GM21515 (cell line): ENCODE results near the gene NHSL1.

Source experiments
- ATAC-seq: cut with Tn5 transposase; IDR thresholded peaks from one replicate; pipeline ENCODE4 v1.9.1; 2021; ENCODE audit not compliant: unreplicated experiment

The NHSL1 gene

GRCh38 chr6:138498629-138499302, 528 bp downstream of the NHSL1 start:
- ATAC-seq: no peak

GRCh38 chr6:138497286-138497685, 2.0 kb downstream of the NHSL1 start:
- no peak for ATAC-seq

DNA sequence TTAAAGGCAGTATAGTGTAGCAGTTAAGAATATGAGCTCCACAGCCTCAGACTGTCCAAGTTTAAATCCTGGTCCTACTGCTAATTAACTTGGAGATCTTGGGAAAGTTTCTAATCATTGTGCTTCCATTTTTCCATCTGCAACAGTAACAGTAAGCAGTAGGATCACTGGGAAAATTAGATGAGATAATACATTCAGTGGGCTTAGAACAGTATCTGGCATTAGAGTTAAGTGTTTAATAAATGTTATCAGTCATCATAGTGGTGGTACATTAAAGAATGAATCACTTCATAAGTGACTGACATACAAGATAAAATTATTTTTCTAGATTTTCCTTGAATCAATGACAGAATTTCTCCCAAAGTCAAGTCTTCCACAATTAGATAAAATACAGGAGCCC, 5.0 kb downstream of the NHSL1 start:
- ATAC-seq: no peak

GRCh38 chr6:138493413-138493812, 5.9 kb downstream of the NHSL1 start:
- ATAC-seq: no peak

DNA sequence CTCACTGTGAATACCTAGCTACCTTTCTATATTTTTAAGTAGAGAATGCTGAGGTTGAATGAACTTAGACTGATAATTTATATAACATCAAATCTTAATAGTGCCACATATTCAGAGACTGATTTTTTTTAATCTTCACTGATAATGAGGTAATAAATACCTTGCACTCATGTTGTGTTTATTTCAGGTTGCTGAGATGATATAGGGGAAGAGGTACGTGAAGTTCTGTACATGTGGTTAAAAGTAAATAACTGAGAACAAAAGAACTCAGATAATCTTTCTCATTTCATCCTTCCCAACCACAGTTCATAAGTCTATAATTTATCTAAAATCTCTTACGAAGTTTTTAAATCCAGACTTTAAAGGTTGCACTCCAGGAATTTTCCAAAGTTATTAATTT, 6.4 kb downstream of the NHSL1 start:
- ATAC-seq: no peak

- no peak for ATAC-seq
Measured at GRCh38 chr6:138492113-138492512, 7.2 kb downstream of the NHSL1 start.

DNA sequence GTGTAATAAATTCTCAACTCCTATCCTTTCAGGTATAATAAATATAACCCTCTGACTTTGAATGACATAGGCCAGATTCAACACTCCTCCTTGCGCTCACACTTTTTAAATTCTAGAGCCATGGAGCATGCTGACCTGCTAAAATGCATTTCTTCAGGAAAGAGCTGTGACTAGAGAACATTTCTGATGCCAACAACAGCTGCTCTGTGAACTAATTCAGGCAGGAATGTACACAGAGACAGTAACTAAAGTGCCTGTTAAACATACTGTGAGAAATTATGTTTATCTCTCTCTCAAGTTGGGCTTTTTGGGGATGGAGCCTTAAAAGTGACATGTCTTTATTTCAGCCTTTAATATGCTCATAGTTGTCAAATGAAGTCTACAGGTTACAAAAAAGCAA, 8.3 kb downstream of the NHSL1 start:
- ATAC-seq: no peak

DNA sequence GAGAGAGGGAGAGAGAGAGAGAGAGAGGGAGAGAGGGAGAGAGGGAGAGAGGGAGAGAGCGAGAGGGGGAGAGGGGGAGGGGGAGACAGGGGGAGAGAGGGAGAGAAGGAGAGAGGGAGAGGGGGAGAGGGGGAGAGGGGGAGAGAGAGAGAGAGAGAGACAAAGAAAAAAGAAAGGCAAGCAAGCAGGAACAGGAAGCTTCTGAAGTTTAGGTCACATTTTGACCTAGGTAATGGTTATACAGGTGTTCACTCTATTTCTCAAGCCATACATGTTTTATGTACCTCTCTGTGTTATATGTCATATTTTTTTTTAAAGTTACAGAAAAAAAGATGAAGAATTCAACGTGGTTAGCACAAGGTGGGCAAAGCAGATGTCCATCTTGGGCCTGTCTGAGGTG, 9.4 kb downstream of the NHSL1 start:
- ATAC-seq: no peak

- ATAC-seq: no peak
Measured at GRCh38 chr6:138487102-138487604, 12.1 kb downstream of the NHSL1 start.

- ATAC-seq: no peak
Measured at GRCh38 chr6:138486249-138487101, 12.8 kb downstream of the NHSL1 start.

DNA sequence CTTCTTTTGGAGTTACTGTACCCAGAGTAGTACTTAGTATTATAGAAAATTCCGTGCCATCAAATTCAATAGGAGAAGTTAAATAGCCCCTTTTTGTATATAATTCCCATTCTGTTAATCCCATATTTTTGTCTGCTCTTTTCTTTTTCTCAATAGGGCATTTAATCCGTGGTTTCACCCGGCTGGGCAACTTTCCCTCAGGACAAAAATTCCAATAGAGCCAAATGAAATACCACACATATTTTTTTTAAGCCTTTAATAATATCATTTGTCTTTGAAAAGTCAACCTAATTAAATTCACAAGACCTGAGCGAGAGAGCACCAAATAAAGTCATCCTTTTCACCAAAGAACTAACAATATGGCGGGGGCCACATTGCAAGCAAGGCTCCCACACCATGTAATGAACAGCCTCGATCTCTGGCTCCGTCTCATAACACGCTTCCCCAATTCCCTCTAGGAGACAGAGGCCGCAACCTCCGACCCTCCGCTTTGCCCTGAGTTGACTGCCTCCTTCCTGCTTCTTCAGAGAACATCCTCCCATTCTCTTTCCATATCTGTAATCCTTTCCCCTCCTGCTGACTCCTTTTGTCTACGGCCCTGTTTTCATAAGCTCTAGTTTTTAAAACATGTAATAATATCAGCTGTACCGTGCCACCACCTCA, 13.6 kb downstream of the NHSL1 start:
- no peak for ATAC-seq

DNA sequence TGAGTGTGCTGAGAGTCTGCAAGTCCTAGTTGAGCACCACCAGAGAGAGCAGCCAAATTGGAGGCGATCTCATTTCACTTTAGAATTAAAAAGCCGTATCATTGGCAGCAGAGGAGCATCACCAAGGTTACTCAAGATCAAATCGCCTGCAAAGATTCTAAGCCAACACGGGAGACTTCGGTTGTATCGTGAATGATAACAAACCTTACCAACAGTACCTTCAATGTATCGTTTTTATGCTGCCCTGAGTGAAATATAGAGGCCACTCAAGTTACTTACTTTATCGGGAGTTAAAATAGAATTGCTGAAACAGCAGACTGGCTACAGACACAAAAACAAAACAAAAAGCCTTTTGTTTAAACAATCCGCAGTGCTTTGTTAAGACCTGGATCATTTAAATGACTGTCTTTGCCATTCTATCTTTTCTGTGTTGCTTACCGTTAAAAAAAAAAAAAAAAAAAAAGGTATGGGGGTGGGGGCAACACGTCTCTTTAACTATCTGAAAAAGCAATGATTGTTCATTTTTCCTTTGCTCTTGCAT, 14.2 kb downstream of the NHSL1 start:
- no peak for ATAC-seq

- ATAC-seq: no peak
Measured at GRCh38 chr6:138484018-138484731, 15.1 kb downstream of the NHSL1 start.

DNA sequence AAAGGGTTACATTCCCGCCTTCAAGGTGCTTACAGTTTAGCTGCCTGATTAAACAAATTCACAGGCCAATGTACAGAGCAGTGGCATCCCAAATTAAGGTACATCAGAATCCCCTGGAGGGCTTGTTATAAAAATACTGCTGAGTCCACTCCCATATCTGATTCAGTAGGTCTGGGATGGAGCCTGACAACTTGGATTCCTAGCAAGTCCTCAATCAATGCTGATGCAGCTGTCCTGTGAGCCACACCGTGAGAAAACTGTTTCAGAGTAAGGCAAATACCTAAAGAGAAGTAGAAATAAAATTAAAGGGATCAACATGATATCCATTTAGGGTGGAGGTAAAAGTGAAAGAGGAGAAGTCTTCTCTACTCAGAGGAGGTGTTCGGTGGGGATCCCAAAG, 16.5 kb downstream of the NHSL1 start:
- ATAC-seq: no peak

DNA sequence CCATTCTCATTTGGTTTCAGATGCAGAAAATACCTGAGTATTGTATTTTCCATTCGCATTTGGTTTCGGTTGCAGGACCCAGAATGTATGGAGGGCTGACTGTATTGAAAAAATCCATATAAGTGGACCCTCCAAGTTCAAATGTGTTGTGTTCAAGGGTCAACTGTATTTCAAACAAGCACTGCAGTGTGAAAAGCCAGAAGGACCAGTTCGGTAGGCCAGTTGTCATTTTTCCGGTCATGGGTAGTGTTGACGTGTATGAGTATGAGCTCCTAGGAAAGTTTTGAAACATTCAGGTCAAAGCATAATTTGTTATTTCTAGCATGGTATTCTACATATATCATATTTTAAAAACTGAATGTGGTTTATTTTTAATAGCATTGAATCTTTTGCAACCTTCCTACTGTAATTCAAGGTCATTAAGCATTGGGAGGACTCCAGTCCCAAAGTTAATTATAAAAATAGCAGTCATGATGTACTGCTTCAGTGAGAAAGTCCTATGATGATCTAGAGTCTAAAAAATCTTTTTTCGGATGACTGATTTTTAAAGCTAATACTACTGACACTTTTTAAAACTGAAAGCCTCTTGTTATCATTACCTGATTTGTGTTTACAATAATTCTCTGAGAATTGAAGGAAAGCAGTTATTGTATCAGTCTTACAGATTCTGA, 18.9 kb downstream of the NHSL1 start:
- ATAC-seq: no peak

GRCh38 chr6:138477913-138478539, 21.3 kb downstream of the NHSL1 start:
- no peak for ATAC-seq

DNA sequence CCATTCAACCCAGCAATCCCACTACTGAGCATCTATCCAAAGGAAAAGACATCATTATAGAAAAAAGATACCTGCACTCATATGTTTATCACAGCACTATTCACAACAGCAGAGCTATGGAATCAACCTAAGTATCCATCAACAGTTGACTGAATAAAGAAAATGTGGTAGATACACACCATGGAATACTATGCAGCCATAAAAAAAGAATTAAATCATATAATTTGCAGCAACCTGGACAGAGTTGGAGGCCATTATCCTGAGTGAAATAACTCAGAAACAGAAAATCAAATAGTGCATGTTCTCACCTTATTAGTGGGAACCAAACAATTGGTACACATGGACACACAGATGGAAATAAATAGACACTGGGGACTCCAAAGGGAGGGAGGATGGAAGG, 23.2 kb downstream of the NHSL1 start:
- ATAC-seq: no peak

DNA sequence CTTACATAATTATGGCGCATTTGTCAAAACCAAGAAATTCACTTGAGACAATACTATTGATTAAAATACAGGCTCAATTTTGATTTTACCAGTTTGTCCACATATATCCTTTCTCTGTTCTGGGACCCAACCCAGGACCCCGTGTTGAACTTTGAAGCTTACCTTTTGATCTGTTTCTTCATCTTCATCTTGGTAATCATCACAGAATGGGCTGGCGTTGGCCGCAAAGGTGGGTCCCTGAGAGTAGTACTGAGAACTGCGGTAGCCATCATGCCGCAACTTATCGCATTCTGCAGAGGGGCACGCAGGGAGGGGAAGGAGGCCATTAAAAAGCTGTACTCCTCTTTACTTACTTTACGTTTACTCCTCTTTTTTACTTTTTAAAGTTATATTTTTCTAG, 26.1 kb downstream of the NHSL1 start:
- no peak for ATAC-seq

GRCh38 chr6:138468320-138469015, 30.8 kb downstream of the NHSL1 start:
- no peak for ATAC-seq
